Transverse colon (tissue), 3 donors: ENCODE measurements around the gene MSH5.

Source experiments
- CTCF ChIP-seq, 5 experiments: fragments of 200-600 bp in 3 of 5; fragments of 450-650 bp in 2 of 5; sonication (generic) in 3 of 5; IDR thresholded peaks; 1 replicate in 2 of 5; 2 replicates in 3 of 5; pipeline ENCODE4 v1.5.1; 2016 to 2017; ENCODE audit warnings: antibody characterized with exemption in 5 of 5, inconsistent platforms in 3 of 5, mild to moderate bottlenecking in 2 of 5, moderate library complexity in 1 of 5
- POLR2A ChIP-seq: fragments of 450-650 bp; IDR thresholded peaks from one replicate; pipeline ENCODE4 v1.6.1; 2016; ENCODE audit warnings: antibody characterized with exemption, mild to moderate bottlenecking, moderate library complexity

- no peak for TF ChIP-seq POLR2A
- no peak for TF ChIP-seq CTCF (IDR thresholded peaks at IDR 0.05)
These were observed 33.2 kb upstream of the MSH5 start, which contains the start of gene LY6G6F for GRCh38 chr6:31706599-31706998.
